Measurements from ENCODE around the gene LINGO1.

LINGO1 gene

DNA sequence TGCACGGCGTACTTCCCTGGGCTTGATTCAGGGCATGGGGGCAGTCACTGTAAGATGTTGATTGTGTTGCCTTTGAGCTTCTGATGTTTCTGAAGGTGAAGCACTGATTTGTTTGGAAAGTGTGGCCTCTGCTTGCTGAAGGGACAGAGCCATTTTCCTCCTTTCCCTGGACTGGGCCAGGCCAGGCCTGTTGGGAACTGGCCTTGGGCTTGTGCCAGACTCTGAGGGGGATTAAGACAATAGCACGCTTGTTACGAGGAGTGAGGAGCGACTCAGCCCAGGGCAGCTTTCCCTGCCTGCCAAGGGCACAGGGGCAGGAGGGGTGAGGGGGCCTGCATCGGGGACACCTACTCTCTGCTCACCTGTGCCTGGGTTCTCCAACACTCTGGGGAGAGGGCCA is 42.9 kb downstream of the LINGO1 start:
- DNase-seq: peak; percentile 34

DNA sequence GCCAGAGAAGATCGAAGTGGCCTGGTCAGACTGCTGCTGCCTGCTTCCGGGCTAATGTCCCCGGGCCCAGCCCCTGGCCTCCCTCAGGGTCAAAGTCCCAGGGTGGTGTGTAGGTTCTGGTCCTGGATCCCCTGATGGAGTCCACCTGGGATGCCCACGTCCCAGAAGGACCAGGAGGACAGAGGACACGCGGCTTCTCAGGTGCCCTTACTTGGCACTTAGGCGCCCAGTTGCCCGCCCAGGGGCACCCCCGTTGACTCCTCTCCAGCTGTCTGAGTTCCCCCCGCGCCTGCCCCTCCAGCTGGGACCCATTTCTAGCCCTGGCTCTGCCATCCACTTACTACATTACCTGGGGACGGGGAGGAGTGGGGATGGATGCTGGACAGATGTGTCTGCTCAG is 44.6 kb downstream of the LINGO1 start:
- DNase-seq: no peak

DNA sequence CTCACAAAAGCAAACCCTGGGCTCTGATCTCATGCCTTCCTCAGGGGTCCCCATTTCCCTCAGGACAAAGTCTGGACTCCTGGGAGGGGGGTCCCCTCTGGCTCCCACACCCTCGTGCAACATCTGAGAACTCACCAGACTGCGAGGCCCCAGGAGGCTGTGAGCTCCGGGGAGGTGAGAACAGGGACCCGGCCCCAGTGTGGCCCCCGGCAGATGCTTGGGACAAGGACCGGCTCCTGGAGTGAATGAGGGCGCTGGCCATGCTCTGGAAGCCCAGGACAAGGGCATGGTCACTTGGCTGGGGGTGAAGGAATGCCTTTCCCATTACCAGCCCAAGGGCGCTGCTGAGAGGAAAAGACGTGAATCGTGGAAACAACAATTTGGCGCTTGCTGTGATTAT is 48.0 kb downstream of the LINGO1 start:
- no peak for DNase-seq

DNA sequence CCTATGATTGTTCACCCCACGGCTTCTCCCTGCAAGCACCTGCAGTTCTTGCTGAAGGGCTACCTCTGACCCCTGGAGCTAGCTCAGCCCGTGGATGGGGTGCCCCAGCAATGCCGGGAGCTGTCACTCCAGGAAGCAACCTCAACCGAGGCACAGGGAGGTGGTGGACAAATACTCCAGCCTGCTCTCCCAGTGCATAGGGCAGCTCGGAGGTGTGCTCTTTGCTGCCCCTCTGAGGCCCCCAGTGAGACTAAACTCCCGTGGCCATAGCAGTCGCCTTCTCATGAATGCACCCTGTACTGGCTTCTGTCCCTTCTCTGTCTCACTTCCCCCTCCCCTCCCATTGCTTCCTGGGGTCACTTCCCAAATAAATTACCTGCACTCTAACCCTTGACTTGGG is 48.5 kb downstream of the LINGO1 start:
- DNase-seq: peak; percentile 9

DNA sequence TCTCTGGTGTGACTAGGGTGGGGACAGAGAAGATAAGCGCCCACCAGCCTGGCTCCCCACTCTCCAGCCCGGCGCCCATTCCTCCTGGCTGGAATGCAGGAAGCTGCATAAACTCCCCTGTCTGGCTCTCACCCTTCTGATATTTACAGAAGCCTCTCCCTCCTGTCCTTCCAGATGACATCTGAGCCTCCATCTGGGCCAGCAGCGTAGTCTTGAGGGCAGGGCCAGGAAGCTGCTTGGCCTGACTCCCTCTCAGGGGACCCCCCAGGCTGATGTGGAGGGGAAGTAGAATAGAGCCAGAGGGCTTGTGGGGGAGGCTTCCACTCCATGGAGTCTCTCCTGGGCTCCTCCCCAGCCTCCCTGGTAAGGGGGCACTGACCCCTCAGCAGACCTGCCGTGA is 49.9 kb downstream of the LINGO1 start:
- DNase-seq: peak; percentile 52

DNA sequence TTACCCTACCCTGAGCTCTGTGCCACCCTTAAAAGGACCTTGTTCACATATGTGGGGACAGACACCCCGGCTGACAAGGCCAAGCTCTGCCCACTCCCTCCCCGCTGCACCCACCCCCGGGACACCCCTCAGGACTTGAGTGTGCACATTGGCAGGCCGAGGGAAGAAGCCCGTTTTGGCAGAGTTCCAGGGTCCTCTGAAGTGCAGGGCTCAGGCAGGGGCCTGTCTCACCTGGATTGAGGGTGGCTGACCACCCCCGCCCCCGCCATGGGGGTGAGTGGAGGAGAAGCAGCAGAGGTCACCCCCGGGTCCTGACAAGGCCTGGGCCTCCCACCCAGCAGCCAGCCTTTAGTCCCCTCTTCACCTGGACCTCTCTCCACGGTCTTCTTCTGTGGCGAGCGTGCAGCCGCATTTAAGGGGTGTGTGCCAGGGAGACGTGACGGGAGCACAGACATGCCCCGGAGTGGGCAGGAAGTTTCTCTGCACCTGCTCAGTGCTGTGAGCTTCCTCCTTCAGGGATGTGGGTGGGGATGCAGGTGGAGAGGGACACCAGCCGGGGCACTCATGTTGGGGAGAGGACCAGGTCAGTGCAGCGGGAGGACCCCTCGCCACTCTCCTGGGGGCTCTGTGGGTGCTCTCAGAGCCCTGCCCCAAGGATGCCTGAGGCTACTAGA is 50.7 kb downstream of the LINGO1 start:
- no peak for DNase-seq

DNA sequence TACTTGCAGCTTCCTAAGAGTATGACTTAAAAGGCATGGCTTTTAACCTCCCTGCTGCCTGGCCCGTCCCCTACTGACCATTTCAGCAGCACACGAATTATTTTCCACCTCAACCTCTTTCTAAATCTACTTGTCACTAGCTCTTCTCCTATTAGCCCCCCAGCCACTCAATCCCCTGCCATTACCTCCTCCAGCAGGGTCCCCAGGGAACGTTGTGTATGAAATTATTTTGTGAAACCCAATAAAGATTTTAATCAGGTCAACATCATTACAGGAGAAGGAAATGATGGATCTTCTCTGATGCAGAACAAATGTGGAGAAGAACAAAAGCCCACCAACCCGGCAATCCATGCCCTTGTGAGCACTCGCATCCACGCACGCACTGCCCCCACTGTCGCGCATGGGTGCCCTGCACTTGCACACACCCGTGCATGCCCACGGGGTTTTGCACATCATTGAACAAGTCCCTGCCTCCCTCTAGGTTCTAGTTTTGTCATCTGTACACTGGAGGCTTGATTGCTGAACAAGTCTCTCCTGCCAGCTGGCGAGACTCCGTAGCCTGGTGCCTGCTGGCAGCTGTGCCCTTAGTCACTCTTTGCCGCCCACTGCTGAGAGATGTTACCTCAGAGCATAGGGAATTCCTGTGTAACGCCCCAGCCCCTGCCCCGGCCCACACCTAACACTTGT is 51.6 kb downstream of the LINGO1 start:
- DNase-seq: peak; percentile 44

DNA sequence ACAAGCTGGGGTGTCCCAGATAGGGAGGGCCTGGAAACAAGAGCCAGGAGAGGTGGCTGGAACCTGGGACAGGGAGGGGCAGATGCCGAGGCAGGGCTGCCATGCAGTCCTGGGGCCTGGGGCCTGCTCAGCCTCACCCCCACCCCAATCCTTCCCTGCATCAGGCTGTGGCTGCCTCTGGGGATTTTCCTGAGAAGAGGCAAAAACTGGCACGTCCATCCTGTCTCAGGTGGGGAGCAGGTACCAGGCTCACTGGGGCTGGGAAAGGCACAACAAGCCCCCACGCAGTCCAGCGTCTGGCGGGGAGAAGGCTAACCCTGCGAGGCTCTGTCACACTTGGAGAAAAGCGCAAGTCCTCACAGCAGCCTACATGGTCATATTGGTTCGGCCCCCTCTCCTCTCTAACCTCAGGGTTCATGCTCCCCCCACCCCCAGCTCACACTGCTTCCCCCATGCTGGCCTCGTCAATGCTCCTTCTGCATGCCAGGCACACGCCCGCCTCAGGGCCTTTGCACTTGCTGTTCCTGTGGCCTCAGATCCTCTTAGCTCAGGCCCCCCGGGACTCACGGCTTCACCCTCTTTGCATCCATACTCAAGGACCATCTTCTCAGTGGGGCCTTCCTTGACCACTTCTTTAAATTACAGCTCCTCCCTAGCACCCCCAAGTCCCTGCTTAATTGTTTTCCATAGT is 53.1 kb downstream of the LINGO1 start:
- DNase-seq: no peak

DNA sequence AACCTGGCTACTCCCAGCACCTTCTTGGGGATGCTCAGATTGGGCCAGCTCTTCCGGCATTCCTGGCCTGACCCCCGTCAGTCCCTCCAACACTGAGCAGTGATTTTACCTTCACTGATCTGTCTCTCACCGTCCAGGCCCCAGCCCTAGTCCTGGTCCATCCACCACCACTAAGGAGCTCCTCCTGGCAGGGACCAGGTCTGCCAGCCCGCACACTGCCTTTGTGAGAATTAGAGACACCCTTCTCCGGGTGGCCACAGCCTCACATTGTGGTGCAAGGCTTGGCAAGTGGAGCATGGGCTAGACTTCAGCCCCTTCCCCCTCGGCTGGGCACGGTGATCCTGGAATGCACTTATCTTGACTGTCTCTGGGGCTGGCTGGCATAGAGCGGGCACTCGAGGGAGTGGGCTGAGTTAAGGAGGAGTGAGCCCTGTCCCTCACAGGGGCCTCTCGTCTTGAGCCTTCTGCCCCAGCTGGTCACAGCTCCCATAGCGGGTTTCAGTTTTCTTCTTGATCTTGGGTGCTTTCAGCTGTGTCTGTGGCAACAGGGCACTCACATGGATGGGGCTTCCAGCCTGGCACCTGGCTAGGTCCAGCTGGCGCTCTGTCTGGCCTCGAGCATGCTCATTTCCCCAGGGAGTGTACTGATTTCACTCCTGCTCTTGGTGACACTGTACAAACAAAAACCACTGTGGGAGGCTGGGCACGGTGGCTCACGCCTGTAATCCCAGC is 53.9 kb downstream of the LINGO1 start:
- DNase-seq: peak; percentile 69

DNA sequence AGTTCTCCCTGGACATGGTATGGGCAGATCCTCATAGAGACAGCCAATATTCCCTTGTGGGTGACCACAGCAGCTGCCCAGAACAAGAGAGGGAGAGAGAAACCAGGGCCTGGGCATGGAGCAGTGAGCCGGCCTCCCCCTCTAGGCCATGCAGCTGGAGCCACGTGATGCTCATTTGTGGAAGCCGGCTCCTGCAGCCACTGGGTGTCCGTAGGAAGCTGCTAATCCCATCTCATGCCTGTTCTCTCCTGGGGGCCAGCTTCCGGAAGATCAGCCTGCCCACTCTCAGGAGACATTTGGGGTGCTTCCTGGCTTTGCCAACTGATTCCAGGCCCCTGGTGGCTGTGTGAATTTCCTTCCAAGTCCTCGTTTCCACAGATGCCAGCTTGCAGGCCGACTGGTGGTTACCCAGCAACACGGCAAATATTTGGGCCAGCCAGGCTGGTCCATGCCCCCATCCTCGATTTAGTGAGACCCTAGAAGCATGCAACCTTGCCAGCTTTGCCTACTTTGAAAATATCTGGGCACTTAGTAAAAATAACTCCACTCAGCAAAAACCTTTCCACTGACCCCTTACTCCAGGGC is 55.3 kb downstream of the LINGO1 start:
- DNase-seq: no peak

DNA sequence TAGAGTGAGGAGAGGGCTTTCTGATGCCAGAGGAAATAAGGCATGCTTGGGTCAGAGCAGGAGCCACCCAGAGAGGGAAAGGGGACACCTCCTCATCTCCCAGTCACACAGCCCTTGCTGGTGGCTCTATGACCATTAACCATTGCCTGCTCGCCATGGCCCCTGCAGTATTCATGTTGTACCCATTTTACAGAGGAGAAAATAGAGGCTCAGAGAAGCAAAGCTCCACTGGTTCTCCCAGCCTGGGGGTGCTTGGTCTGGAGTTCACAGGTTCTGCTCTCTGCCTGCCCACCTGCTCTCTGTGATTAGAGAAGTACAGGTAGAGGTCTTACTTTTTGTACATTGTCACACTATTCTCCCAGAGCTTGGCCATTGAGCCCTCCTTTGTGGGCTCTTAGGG is 56.2 kb downstream of the LINGO1 start:
- DNase-seq: no peak

DNA sequence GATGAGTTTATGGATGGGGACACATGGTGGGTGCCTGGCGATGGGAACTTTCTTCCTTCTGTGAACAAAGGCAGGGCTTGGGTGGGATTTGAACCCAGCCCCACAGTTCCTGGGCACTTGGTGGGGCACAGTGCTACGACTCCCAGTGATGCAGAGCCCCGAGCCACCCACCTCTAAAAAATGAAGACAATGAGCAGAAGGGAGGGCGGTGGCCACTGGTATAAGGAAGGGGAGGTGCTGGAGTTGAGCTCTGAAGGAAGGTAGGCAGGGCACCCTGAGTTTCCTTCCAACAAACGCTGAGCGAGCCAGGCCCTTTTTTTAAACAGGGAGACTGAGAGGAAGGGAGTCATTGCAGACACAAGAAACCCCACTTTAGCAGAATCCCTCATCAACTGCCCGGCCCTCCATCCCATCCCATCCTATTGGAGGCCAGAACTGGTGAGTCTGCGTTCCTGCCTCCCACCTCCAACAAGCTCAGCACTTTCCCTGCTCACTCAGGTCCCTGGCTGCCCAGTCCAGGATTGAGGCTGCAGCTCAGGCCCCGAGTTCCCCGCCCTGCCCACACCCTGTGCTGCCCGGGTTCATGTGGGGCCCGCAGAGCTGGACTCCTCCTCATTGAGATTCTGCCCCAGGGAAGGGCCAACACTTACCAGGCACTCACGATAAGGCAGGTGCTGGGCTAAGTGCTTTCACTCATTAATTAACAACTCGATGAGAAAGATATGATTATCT is 57.3 kb downstream of the LINGO1 start:
- DNase-seq: peak; percentile 6

DNA sequence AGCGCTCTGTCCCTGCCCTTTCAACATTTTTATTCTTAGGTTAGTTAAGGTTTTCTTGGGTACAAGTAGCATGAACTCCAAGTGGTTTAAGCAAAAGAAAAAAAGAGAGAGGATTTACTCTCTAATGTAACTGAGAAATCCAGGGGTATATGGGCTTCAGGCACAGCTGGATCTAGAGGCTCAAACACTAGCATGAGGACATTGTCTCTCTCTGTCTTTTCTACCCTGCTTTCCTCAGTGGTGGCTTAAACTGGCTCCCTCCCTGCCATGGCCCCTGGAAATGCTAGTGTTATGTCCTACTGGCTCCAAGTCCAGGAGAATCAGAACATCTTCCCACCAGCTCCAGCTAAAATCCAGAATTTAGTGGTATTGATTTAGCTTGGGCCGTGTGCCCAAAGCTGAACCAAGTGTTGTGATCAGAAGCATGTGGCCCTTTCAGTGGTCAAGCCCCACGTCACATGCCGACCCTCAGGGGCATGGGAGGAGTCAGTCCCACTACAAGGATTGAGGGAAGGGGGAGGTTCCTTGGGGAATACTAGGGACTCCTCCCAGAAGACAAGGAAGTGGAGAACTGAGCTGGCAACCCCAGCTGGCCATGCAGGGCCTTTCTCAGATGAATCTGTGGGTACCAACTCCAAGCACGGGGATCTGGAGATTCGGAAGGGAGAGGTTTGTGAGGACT is 58.0 kb downstream of the LINGO1 start:
- DNase-seq: no peak

DNA sequence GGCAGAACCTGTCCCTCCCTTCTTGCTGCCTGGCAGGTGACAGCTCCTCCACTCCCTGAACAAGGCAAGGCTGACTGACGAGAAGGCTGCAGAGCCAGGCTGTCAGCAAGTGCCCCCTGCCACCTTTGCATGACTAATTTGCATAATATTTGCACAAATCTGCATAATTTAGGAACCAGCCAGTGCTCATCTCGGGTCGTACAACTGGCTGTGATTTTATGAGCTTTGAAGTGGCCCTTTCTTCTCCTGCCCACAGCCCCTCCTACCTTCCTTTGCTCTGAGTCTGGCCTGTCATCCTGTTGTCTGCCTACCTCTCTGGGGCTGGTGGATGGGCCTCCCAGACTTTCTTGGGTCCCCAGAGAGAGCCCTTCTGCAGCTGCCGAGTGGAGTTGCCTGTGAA is 58.9 kb downstream of the LINGO1 start:
- peak; percentile 2 for DNase-seq

DNA sequence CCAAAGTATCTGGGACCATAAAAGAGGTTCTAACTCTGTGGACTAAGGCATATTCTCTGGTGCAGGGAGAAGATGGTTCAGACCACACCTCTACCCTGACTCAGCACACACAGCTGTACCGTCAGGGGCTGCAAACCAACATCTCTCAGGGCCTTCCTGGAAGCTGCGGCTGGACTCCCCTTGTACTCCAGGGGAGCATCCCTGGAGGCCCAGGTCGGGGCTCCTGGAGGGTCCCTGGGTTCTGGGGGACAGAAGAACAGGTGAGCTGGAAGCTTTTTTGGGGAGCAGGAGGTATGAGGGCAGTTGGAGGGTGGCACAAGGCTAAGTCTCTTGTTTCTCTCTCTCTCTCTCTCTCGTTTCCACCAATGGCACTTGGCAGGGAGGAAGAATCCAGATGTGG is 60.5 kb downstream of the LINGO1 start:
- no peak for DNase-seq

DNA sequence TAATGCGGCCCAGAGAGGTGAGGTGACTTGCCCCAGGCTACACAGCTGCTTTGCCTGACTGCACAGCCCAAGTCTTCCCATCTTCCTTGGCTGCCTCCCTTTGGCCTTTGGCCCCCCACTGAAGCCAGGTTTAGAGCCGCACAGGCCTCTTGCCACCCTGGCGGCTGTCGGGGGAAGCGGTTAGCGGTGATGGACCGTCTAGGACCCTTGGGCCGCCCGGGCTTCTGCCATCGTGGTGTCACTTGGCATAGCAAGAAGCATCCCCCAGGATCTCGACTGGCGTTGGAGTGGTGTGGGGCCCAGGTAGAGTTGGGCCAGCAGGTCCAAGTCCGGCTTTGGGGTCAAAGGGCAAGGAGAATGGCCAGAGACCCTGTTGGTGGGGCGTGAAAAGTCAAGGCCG is 61.0 kb downstream of the LINGO1 start:
- DNase-seq: no peak

DNA sequence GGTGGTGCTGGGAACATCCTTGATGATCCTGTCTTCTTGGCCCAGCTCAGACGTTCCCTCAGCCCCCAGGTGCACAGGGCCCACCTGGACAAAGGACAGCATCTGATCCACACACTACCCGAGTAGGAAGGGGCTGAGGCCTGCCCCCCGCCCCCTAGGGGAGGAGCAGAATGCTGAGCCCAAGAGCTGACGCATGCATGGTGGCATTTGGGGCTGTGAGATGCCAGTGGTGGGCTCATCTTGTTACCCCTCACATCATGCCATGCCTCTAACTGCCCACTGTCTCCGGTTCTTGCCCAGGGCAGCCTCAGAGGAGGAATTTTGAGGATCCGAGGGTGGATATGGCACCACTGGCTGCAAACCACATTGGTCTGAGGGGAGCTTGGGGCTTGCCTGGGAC is 61.5 kb downstream of the LINGO1 start:
- no peak for DNase-seq

DNA sequence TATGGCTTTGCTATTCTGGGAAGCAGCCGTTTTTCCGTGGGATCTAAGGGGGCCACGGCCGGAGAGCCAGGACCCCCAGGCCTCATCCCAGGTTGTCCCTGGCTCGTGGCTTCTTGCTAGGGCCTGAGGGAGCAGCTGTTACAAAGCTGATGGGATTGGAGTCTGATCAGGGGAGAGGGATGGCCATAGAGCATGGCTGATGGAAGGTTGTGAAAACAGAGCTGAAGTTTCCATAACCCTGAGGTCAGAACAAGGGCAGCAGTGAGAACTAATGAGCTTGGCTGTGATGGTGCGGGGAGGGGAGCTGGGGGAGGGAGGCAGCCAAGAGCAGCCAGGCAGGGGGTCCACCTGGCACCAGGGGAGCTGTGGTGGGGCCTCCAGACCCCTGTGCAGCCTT is 63.0 kb downstream of the LINGO1 start:
- DNase-seq: peak; percentile 14

DNA sequence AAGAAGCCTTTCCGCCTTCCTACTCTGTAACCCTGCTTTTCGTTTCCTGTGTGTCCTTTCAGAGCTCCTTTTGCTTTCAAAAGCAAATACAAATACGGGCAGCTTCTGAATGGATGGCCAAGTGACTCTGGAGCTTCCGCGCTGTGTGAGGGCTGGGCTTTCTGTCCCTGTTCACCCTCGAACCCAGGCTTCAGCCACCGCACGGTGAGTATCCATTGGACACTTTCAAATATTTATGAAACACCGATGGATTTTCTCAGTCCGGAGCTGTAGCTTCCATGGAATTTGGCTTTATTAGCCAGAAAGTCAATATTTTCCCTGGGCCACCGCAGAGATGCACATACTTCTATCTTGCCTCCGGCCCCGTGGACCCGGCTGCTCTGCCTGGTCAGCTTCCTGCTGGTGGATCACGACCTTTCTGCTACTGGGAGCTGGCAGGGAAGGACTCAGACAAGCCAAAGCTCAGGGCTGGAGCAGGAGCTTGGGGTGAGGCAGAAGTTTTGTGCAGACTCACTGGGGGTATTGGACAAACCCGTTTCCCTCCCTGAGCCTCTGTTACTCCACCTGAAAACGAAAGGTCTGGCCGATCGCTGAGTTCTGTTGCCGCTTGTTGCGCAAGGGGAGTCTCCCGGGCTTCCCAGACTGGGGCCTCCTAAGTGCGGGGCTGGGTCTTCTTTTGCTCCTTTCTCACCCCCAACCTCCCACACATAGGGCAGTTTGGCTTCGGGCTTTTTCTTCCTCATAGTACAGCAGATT is 63.6 kb downstream of the LINGO1 start:
- DNase-seq: no peak

DNA sequence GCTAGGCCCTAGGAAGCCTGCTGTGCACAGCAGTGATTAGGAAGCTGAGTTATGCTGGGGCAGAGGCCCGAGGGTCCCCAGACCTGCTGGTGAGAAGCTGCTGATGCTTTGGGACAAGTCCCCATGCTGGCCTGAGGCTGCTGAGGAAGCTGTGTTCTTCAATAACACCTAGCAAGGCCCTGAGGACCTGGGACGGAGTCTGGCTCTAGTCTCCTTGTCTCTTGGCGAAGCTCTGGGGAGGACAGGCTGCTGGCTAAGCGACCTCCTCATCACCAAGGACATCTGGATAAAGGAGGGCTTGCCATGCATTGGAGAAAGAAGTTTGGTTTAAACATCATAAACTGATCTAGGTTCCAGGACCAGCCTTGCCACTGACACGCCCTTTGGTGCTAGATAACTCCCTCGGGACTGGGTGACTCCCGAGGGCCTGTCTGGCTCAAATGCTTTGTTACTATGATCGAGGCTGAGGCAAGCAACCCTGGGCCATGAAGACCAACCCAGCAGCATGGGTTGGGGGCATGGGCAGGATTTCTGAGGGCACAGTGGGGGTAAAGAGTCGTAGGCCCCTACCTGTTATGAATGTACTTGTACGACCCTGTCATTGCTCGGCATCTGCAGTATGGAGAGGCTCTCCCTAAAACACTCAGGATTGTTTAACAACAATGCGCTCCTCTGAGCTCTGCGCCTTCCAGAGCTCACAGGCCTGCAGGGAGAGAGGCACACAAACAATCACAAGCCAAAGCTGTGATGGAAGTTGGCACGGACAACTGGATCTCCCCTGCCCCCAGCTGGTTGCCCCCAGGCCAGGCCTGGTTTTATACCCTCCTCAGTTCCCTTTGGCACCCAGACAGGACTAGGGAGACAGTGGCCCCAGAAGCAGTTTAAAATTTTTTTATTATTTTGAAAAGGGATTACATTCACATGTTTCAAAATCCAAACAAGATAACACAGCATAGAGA is 64.4 kb downstream of the LINGO1 start:
- DNase-seq: peak; percentile 11

Data from NCI-H69 (cell line).